A673 (cell line): ENCODE results near the gene CYTH2.

Experiments used
- EZH2 ChIP-seq: fragments of 200-600 bp; sonication (generic); IDR thresholded peaks from 2 replicates; pipeline ENCODE4 v1.6.1; 2017; ENCODE audit warnings: borderline replicate concordance, low read depth, mild to moderate bottlenecking, mixed read lengths, antibody characterized with exemption, low read length; ENCODE audit not compliant: poor library complexity, severe bottlenecking
- TF ChIP-seq, protein P1 (sequence below): fragments of 300-800, 200-600 bp; sonication (generic); conservative IDR thresholded peaks from 2 replicates; pipeline ENCODE4 v1.5.1; 2017; ENCODE audit warnings: low read depth, mild to moderate bottlenecking, antibody characterized with exemption, low read length, moderate library complexity, mixed read lengths

- TF ChIP-seq, protein P1, sequence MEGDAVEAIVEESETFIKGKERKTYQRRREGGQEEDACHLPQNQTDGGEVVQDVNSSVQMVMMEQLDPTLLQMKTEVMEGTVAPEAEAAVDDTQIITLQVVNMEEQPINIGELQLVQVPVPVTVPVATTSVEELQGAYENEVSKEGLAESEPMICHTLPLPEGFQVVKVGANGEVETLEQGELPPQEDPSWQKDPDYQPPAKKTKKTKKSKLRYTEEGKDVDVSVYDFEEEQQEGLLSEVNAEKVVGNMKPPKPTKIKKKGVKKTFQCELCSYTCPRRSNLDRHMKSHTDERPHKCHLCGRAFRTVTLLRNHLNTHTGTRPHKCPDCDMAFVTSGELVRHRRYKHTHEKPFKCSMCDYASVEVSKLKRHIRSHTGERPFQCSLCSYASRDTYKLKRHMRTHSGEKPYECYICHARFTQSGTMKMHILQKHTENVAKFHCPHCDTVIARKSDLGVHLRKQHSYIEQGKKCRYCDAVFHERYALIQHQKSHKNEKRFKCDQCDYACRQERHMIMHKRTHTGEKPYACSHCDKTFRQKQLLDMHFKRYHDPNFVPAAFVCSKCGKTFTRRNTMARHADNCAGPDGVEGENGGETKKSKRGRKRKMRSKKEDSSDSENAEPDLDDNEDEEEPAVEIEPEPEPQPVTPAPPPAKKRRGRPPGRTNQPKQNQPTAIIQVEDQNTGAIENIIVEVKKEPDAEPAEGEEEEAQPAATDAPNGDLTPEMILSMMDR = no peak
- TF ChIP-seq EZH2 = no peak
These were observed 18.7 kb upstream of the CYTH2 start for GRCh38 chr19:48450441-48450840.
